NCI-H2107 treated with DMSO at 0.1 percent for 48 hours (cell line): ENCODE data around the gene CTBS.

Experiments
- DNase-seq: peaks from one replicate; lab custom pipeline; 2025; ENCODE audit not compliant: unreplicated experiment; lab: John Stamatoyannopoulos, UW

CTBS gene

GRCh38 chr1:84507887-84508286 lies 66.4 kb downstream of the CTBS start:
- peak; percentile 47 for DNase-seq

GRCh38 chr1:84506729-84507453 lies 67.3 kb downstream of the CTBS start:
- peak; percentile 71 for DNase-seq

- DNase-seq = peak; percentile 91
Measured at GRCh38 chr1:84506002-84506728, 68.1 kb downstream of the CTBS start, which contains the start of the genes GNG5 and SPATA1. Gene GNG5, minus strand, starts transcription at chr1:84506581. Its CDS starts 490 bp downstream, at chr1:84506091. Gene SPATA1, plus strand, starts transcription at chr1:84506386. Its CDS starts 9,974 bp downstream, at chr1:84516360.

- peak; percentile 43 for DNase-seq
Measured at GRCh38 chr1:84505493-84506001, 68.7 kb downstream of the CTBS start.

GRCh38 chr1:84504580-84505492 lies 69.4 kb downstream of the CTBS start:
- DNase-seq = peak; percentile 29

- no peak for DNase-seq
Measured at GRCh38 chr1:84502927-84503326, 71.3 kb downstream of the CTBS start.
